ENCODE data around the gene RSU1.

RSU1 gene

DNA sequence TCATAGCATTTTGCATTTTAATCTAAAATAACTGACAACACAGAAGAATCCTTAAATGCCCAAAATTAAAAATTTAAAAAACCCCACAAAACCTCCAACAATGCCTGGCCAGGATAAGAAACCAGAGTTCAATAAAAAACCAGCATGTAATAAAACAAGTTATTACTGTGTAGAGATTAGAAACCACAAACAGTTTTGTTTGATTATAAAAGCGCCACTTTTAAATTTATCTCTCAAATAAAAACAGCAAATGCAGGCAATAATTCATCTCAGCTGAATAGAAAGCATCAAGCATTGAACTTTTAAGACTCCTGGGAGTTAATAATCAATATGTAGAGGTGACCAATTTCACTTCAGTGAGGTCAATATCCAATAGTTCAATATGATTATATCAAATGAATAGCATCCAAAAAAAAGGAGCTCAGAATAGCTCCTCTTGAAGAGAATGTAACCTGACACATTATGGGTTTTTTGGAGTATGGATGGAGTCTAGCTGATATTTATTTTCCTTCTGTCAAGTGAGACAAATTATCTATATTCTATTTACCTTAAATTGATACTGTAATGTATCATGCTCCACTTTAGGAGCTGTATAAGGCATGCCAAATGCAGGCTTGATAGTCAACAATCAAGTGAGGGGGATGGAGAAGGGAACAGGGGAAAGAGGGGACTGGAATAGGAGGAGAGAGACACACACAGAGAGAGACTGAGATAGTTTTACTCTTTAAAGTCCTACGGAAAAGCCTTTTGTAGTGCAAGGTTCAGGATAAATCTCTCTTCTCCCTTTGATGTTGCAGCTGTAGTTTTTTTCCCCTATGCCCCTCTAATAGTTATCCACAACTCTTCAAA is 130.9 kb downstream of the RSU1 start:
- Histone ChIP-seq H3K36me3 (replicated peaks; ENCODE audit: low read depth, low read length) (no peaks in the 10 kb centered on the region), H3K4me1 (ENCODE audit: low read length) (no peaks in the 10 kb centered on the region), H3K9ac (ENCODE audit: low read length) (no peak overlapping the region), H3K79me2 (ENCODE audit: low read length) (no peaks in the 10 kb centered on the region), H4K20me1 (ENCODE audit: insufficient read depth, low read length) (no peaks in the 10 kb centered on the region), H3K27ac (ENCODE audit: low read length) (no peak overlapping the region), H3K4me3 (ENCODE audit: low read length) (no peak overlapping the region), H3K4me2 (ENCODE audit: low read length) (no peak overlapping the region), H3K27me3 (ENCODE audit: low read depth, low read length) (no peaks in the 10 kb centered on the region), H3K9me3 (ENCODE audit: insufficient read depth, low read length) (no peaks in the 10 kb centered on the region), H2AFZ (ENCODE audit: low read depth, low read length) (no peak overlapping the region)
- no peak for TF ChIP-seq EZH2phosphoT487 (IDR thresholded peaks at IDR 0.05; ENCODE audit: low read depth)
- TF ChIP-seq, protein P1, sequence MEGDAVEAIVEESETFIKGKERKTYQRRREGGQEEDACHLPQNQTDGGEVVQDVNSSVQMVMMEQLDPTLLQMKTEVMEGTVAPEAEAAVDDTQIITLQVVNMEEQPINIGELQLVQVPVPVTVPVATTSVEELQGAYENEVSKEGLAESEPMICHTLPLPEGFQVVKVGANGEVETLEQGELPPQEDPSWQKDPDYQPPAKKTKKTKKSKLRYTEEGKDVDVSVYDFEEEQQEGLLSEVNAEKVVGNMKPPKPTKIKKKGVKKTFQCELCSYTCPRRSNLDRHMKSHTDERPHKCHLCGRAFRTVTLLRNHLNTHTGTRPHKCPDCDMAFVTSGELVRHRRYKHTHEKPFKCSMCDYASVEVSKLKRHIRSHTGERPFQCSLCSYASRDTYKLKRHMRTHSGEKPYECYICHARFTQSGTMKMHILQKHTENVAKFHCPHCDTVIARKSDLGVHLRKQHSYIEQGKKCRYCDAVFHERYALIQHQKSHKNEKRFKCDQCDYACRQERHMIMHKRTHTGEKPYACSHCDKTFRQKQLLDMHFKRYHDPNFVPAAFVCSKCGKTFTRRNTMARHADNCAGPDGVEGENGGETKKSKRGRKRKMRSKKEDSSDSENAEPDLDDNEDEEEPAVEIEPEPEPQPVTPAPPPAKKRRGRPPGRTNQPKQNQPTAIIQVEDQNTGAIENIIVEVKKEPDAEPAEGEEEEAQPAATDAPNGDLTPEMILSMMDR (IDR thresholded peaks at IDR 0.05; ENCODE audit: low read depth, low read length), result no peak

DNA sequence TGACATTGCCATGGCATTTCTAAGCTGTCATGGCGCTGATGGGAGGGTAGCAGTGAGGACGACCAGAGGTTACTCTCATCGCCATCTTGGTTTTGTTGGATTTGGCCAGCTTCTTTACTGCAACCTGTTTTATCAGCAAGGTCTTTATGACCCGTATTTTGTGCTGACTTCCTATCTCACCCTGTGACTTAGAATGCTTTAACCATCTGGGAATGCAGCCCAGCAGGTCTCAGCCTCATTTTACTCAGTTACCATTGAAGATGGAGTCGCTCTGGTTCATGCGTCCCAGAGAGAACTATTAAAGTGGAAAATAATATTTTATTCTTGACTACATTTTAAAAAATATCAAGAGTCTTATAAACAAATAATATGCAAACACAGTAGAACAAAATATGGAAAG is 131.7 kb downstream of the RSU1 start:
- H2AFZ ChIP-seq (ENCODE audit: low read depth, low read length), result no peak overlapping the region
- no peaks in the 10 kb centered on the region for H3K4me1 ChIP-seq (ENCODE audit: low read length)
- no peaks in the 10 kb centered on the region for H3K27me3 ChIP-seq (ENCODE audit: low read depth, low read length)
- no peak for TF ChIP-seq EZH2phosphoT487 (IDR thresholded peaks at IDR 0.05; ENCODE audit: low read depth)
- TF ChIP-seq, protein P1 (IDR thresholded peaks at IDR 0.05; ENCODE audit: low read depth, low read length), result no peak
- no peak overlapping the region for H3K4me3 ChIP-seq (ENCODE audit: low read length)
- no peak overlapping the region for H3K4me2 ChIP-seq (ENCODE audit: low read length)
- H3K27ac ChIP-seq (ENCODE audit: low read length), result no peak overlapping the region
- no peaks in the 10 kb centered on the region for H3K36me3 ChIP-seq (replicated peaks; ENCODE audit: low read depth, low read length)
- no peaks in the 10 kb centered on the region for H3K79me2 ChIP-seq (ENCODE audit: low read length)
- H3K9me3 ChIP-seq (ENCODE audit: insufficient read depth, low read length), result no peaks in the 10 kb centered on the region
- H3K9ac ChIP-seq (ENCODE audit: low read length), result no peak overlapping the region
- H4K20me1 ChIP-seq (ENCODE audit: insufficient read depth, low read length), result no peaks in the 10 kb centered on the region

DNA sequence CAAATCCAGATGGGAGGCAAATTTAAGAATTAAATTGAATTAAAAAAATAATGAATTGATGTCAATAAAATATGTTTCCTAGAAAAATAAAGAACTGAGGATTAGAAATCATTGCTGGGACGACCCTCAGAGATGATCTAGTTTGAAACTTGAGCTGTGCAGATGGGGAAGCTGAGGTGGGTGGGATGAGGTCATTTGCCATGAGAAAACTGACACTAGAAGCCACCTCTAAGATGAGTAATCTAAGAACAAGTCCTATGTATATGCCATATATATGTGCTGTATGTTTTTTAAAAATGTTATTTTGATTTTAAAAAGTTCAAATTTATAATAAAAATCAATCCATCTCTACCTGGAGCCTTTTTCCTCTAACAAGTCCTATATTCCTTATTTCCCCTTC is 135.7 kb downstream of the RSU1 start:
- TF ChIP-seq EZH2phosphoT487 (IDR thresholded peaks at IDR 0.05; ENCODE audit: low read depth), result no peak
- H4K20me1 ChIP-seq (ENCODE audit: insufficient read depth, low read length), result no peaks in the 10 kb centered on the region
- H3K4me2 ChIP-seq (ENCODE audit: low read length), result no peak overlapping the region
- no peak overlapping the region for H3K9ac ChIP-seq (ENCODE audit: low read length)
- no peaks in the 10 kb centered on the region for H3K9me3 ChIP-seq (ENCODE audit: insufficient read depth, low read length)
- H3K4me1 ChIP-seq (ENCODE audit: low read length), result no peaks in the 10 kb centered on the region
- no peak overlapping the region for H3K4me3 ChIP-seq (ENCODE audit: low read length)
- H2AFZ ChIP-seq (ENCODE audit: low read depth, low read length), result no peak overlapping the region
- no peaks in the 10 kb centered on the region for H3K27me3 ChIP-seq (ENCODE audit: low read depth, low read length)
- H3K27ac ChIP-seq (ENCODE audit: low read length), result no peak overlapping the region
- H3K36me3 ChIP-seq (replicated peaks; ENCODE audit: low read depth, low read length), result no peaks in the 10 kb centered on the region
- H3K79me2 ChIP-seq (ENCODE audit: low read length), result no peaks in the 10 kb centered on the region

DNA sequence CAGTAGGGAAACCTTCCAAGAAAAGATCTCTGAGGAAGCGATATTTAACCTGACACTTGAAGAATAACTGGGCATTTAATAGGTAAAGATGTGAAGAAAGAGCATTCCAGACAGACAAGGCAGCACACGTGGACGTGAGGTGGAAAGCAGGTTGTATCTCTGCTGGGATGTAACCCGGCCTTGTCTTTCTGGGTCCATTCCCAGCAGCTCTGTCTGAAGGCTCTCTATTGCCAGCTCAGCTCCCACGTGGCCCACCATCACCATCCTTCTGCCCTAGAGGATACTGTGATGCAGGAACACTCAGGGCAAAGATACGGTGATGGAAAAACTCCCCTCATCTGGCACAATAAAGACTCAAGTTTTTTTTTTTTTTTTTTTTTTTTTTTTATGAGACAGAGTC is 137.7 kb downstream of the RSU1 start:
- Histone ChIP-seq H3K9me3 (ENCODE audit: insufficient read depth, low read length) (no peaks in the 10 kb centered on the region), H3K4me2 (ENCODE audit: low read length) (no peak overlapping the region), H4K20me1 (ENCODE audit: insufficient read depth, low read length) (no peaks in the 10 kb centered on the region), H2AFZ (ENCODE audit: low read depth, low read length) (no peak overlapping the region), H3K4me3 (ENCODE audit: low read length) (no peak overlapping the region), H3K36me3 (replicated peaks; ENCODE audit: low read depth, low read length) (no peaks in the 10 kb centered on the region), H3K9ac (ENCODE audit: low read length) (no peak overlapping the region), H3K27me3 (ENCODE audit: low read depth, low read length) (no peaks in the 10 kb centered on the region), H3K4me1 (ENCODE audit: low read length) (no peaks in the 10 kb centered on the region), H3K79me2 (ENCODE audit: low read length) (no peaks in the 10 kb centered on the region), H3K27ac (ENCODE audit: low read length) (no peak overlapping the region)
- no peak for TF ChIP-seq EZH2phosphoT487 (IDR thresholded peaks at IDR 0.05; ENCODE audit: low read depth)
- TF ChIP-seq, protein P1 (IDR thresholded peaks at IDR 0.05; ENCODE audit: low read depth, low read length), result no peak
